Activated T-cell treated with anti-CD3 and anti-CD28 coated beads, Interleukin-2, amount 50 U/mL, for 4 hours (primary cell): Measurements from ENCODE around the gene GRIN1. TPM values are rescaled to one million over a fixed set of nuclear protein-coding genes. Genes with fewer than 3 reads are reported as not detected.

Experiments
- ATAC-seq, 2 donors: fragments of 200-7000 bp; cut with Tn5 transposase; one replicate each; pipeline ENCODE4 v1.10.0; 2021
- DNase-seq: peaks from one replicate; pipeline ENCODE4 v3.0.0-alpha.2; 2020
- H3K27me3 Mint-ChIP-seq: one replicate; pipeline ENCODE4 v1.8.0; 2021; ENCODE audit warnings: low read depth, mixed read lengths
- H3K36me3 Mint-ChIP-seq: one replicate; pipeline ENCODE4 v1.8.0; 2022; ENCODE audit warnings: mixed read lengths; ENCODE audit not compliant: insufficient read depth
- H3K4me1 Mint-ChIP-seq: one replicate; pipeline ENCODE4 v1.8.0; 2021; ENCODE audit warnings: low read depth, mixed read lengths
- H3K4me3 Mint-ChIP-seq: one replicate; pipeline ENCODE4 v1.8.0; 2021; ENCODE audit warnings: mild to moderate bottlenecking, moderate library complexity, mixed read lengths
- H3K9me3 Mint-ChIP-seq: one replicate; pipeline ENCODE4 v1.8.0; 2021; ENCODE audit warnings: mixed read lengths
- total RNA-seq, 3 donors: library from RNA; stranded (reverse); gene quantifications; one replicate each; pipeline ENCODE4 v1.2.1, GENCODE V29; 2021

Gene GRIN1
- total RNA-seq, 3 donors from 2014 or later, result 0.13 to 0.26 TPM; not detected in 1

GRCh38 chr9:137188490-137189296, 49.7 kb downstream of the GRIN1 start, which contains the start of the genes ANAPC2 and SSNA1:
Gene ANAPC2, minus strand, starts transcription at chr9:137188560. Its CDS starts 28 bp downstream, at chr9:137188532.
Gene SSNA1, plus strand, starts transcription at chr9:137188676. Its CDS starts 51 bp downstream, at chr9:137188727.
- Mint-ChIP-seq H3K9me3 (no peaks in the 10 kb centered on the region), H3K27me3 (no peaks in the 10 kb centered on the region), H3K36me3 (peaks cover 5% of the 10 kb centered on the region), H3K4me3 (peak within 1 kb of the TSS; percentile 96), H3K4me1 (peaks cover 36% of the 10 kb centered on the region)
- DNase-seq (peak; percentile 92), ATAC-seq (peak; percentile 83)

- Mint-ChIP-seq H3K4me3 (peak overlapping the region; percentile 96), H3K27me3 (no peaks in the 10 kb centered on the region), H3K4me1 (peaks cover 31% of the 10 kb centered on the region), H3K36me3 (peaks cover 4% of the 10 kb centered on the region), H3K9me3 (no peaks in the 10 kb centered on the region)
- no peak for DNase-seq
- ATAC-seq, result no peak
Measured at GRCh38 chr9:137189297-137190295, 50.6 kb downstream of the GRIN1 start.

- no peaks in the 10 kb centered on the region for H3K27me3 Mint-ChIP-seq
Measured at GRCh38 chr9:137190315-137190856, 51.4 kb downstream of the GRIN1 start.

GRCh38 chr9:137191245-137191644, 52.3 kb downstream of the GRIN1 start:
- DNase-seq, result no peak
- Mint-ChIP-seq H3K9me3 (no peaks in the 10 kb centered on the region), H3K4me3 (peak overlapping the region; percentile 69), H3K4me1 (peaks cover 29% of the 10 kb centered on the region), H3K27me3 (no peaks in the 10 kb centered on the region), H3K36me3 (peaks cover 4% of the 10 kb centered on the region)
- no peak for ATAC-seq

More at GRCh38 chr9:137190315-137190856, 51.4 kb downstream of the GRIN1 start:
- peak overlapping the region; percentile 96 for H3K4me3 Mint-ChIP-seq
- DNase-seq (no peak), ATAC-seq (no peak)
- H3K36me3 Mint-ChIP-seq, result peaks cover 4% of the 10 kb centered on the region
- H3K4me1 Mint-ChIP-seq, result peaks cover 31% of the 10 kb centered on the region
- H3K9me3 Mint-ChIP-seq, result no peaks in the 10 kb centered on the region

GRCh38 chr9:137191691-137192447, 52.9 kb downstream of the GRIN1 start:
- DNase-seq (no peak), ATAC-seq (no peak)
- Mint-ChIP-seq H3K36me3 (peaks cover 4% of the 10 kb centered on the region), H3K9me3 (no peaks in the 10 kb centered on the region), H3K4me1 (peaks cover 23% of the 10 kb centered on the region), H3K27me3 (no peaks in the 10 kb centered on the region), H3K4me3 (no peak overlapping the region)

GRCh38 chr9:137192448-137192780, 53.5 kb downstream of the GRIN1 start:
- H3K27me3 Mint-ChIP-seq, result no peaks in the 10 kb centered on the region
- no peak overlapping the region for H3K4me3 Mint-ChIP-seq

GRCh38 chr9:137192859-137193258, 53.9 kb downstream of the GRIN1 start:
- no peak for ATAC-seq
- Mint-ChIP-seq H3K36me3 (peaks cover 4% of the 10 kb centered on the region), H3K27me3 (no peaks in the 10 kb centered on the region), H3K4me3 (no peak overlapping the region), H3K4me1 (peaks cover 15% of the 10 kb centered on the region), H3K9me3 (no peaks in the 10 kb centered on the region)
- DNase-seq, result no peak

More at GRCh38 chr9:137192448-137192780, 53.5 kb downstream of the GRIN1 start:
- peaks cover 18% of the 10 kb centered on the region for H3K4me1 Mint-ChIP-seq
- DNase-seq, result no peak
- peaks cover 4% of the 10 kb centered on the region for H3K36me3 Mint-ChIP-seq
- ATAC-seq, result no peak
- no peaks in the 10 kb centered on the region for H3K9me3 Mint-ChIP-seq

GRCh38 chr9:137193771-137194170, 54.8 kb downstream of the GRIN1 start:
- H3K4me1 Mint-ChIP-seq, result peaks cover 14% of the 10 kb centered on the region
- H3K36me3 Mint-ChIP-seq, result peaks cover 4% of the 10 kb centered on the region
- no peak overlapping the region for H3K4me3 Mint-ChIP-seq
- DNase-seq, result no peak
- ATAC-seq, result no peak
- H3K9me3 Mint-ChIP-seq, result no peaks in the 10 kb centered on the region
- H3K27me3 Mint-ChIP-seq, result no peaks in the 10 kb centered on the region

GRCh38 chr9:137194388-137194787, 55.4 kb downstream of the GRIN1 start:
- H3K9me3 Mint-ChIP-seq, result no peaks in the 10 kb centered on the region
- H3K27me3 Mint-ChIP-seq, result no peaks in the 10 kb centered on the region
- H3K4me1 Mint-ChIP-seq, result peaks cover 10% of the 10 kb centered on the region
- H3K4me3 Mint-ChIP-seq, result no peak overlapping the region
- DNase-seq (no peak), ATAC-seq (no peak)
- peaks cover 2% of the 10 kb centered on the region for H3K36me3 Mint-ChIP-seq

- Mint-ChIP-seq H3K4me3 (no peak overlapping the region), H3K4me1 (peaks cover 7% of the 10 kb centered on the region), H3K36me3 (peaks cover 2% of the 10 kb centered on the region)
Measured at GRCh38 chr9:137194909-137195308, 56.0 kb downstream of the GRIN1 start.

GRCh38 chr9:137195525-137196220, 56.7 kb downstream of the GRIN1 start:
- ATAC-seq, result no peak
- no peaks in the 10 kb centered on the region for H3K9me3 Mint-ChIP-seq
- peaks cover 2% of the 10 kb centered on the region for H3K36me3 Mint-ChIP-seq
- H3K4me3 Mint-ChIP-seq, result no peak overlapping the region
- H3K27me3 Mint-ChIP-seq, result no peaks in the 10 kb centered on the region
- DNase-seq, result no peak
- peaks cover 4% of the 10 kb centered on the region for H3K4me1 Mint-ChIP-seq

More at GRCh38 chr9:137194909-137195308, 56.0 kb downstream of the GRIN1 start:
- DNase-seq (no peak), ATAC-seq (no peak)
- H3K27me3 Mint-ChIP-seq, result no peaks in the 10 kb centered on the region
- no peaks in the 10 kb centered on the region for H3K9me3 Mint-ChIP-seq

GRCh38 chr9:137198051-137198901, 59.3 kb downstream of the GRIN1 start:
- H3K4me3 Mint-ChIP-seq, result peak overlapping the region; percentile 52
- H3K9me3 Mint-ChIP-seq, result no peaks in the 10 kb centered on the region

More at GRCh38 chr9:137198051-137198901, 59.3 kb downstream of the GRIN1 start:
- ATAC-seq (no peak), DNase-seq (no peak)
- no peaks in the 10 kb centered on the region for H3K27me3 Mint-ChIP-seq
- H3K4me1 Mint-ChIP-seq, result peaks cover 13% of the 10 kb centered on the region
- H3K36me3 Mint-ChIP-seq, result no peaks in the 10 kb centered on the region
